GM19395 (cell line): ENCODE results near the gene PCBP4.

Experiments
- ATAC-seq: cut with Tn5 transposase; IDR thresholded peaks from one replicate; pipeline ENCODE4 v1.9.1; 2021; ENCODE audit warnings: mild to moderate bottlenecking, moderate library complexity; ENCODE audit not compliant: unreplicated experiment

Gene PCBP4

GRCh38 chr3:51974963-51975851 is 8.0 kb upstream of the PCBP4 start, which contains the start of gene ABHD14A:
TSS of gene ABHD14A (plus strand) at chr3:51975064. CDS start at chr3:51975136, 72 bp downstream.
- ATAC-seq, result peak; percentile 56

- peak; percentile 23 for ATAC-seq
Measured at GRCh38 chr3:51974277-51974962, 7.2 kb upstream of the PCBP4 start.

GRCh38 chr3:51971350-51971749 is 4.1 kb upstream of the PCBP4 start:
- ATAC-seq, result no peak

GRCh38 chr3:51970606-51971300 is 3.5 kb upstream of the PCBP4 start:
- no peak for ATAC-seq

- no peak for ATAC-seq
Measured at GRCh38 chr3:51969841-51970240, 2.6 kb upstream of the PCBP4 start.

GRCh38 chr3:51968883-51969678 is 1.8 kb upstream of the PCBP4 start:
- ATAC-seq, result no peak

- no peak for ATAC-seq
Measured at GRCh38 chr3:51968170-51968775, 1.0 kb upstream of the PCBP4 start.

- ATAC-seq, result peak; percentile 48
Measured at GRCh38 chr3:51966922-51967383, 301 bp downstream of the PCBP4 start.

GRCh38 chr3:51966486-51966885 is 768 bp downstream of the PCBP4 start:
- ATAC-seq, result no peak

GRCh38 chr3:51966016-51966415 is 1.2 kb downstream of the PCBP4 start:
- ATAC-seq, result no peak

GRCh38 chr3:51964521-51964920 is 2.7 kb downstream of the PCBP4 start:
- no peak for ATAC-seq

- ATAC-seq, result no peak
Measured at GRCh38 chr3:51963951-51964451, 3.3 kb downstream of the PCBP4 start.

- ATAC-seq, result no peak
Measured at GRCh38 chr3:51962854-51963530, 4.3 kb downstream of the PCBP4 start.

- no peak for ATAC-seq
Measured at GRCh38 chr3:51961602-51962569, 5.4 kb downstream of the PCBP4 start.

GRCh38 chr3:51961011-51961410 is 6.2 kb downstream of the PCBP4 start:
- ATAC-seq, result no peak

- ATAC-seq, result no peak
Measured at GRCh38 chr3:51960386-51960785, 6.9 kb downstream of the PCBP4 start.

- no peak for ATAC-seq
Measured at GRCh38 chr3:51959651-51960050, 7.6 kb downstream of the PCBP4 start.
